Ectodermal cell (in vitro differentiated cells): ENCODE results near the gene ZNF346.
"Not testable (repeated sequence)": the region's sequence is repeated elsewhere in the genome, so short reads cannot be mapped to it uniquely, and the experiment has no call there.

Experiments used
- H3K27ac ChIP-seq: 2 replicates; pipeline ENCODE4 v1.7.0; 2013; ENCODE audit warnings: mild to moderate bottlenecking, low read depth, low read length; ENCODE audit not compliant: insufficient read depth, poor library complexity, severe bottlenecking
- H3K27me3 ChIP-seq: 2 replicates; pipeline ENCODE4 v1.7.0; 2013; ENCODE audit warnings: mild to moderate bottlenecking, low read length; ENCODE audit not compliant: insufficient read depth, control insufficient read depth, poor library complexity, severe bottlenecking
- H3K36me3 ChIP-seq: one replicate; pipeline ENCODE4 v1.7.0; 2013; ENCODE audit warnings: low read length; ENCODE audit not compliant: control insufficient read depth, insufficient read depth
- H3K4me1 ChIP-seq: one replicate; pipeline ENCODE4 v1.7.0; 2013; ENCODE audit warnings: low read length; ENCODE audit not compliant: control insufficient read depth, insufficient read depth
- H3K4me3 ChIP-seq: 2 replicates; pipeline ENCODE4 v1.7.0; 2013; ENCODE audit warnings: low read depth, low read length, control low read depth; ENCODE audit not compliant: insufficient read depth
- H3K9me3 ChIP-seq: 2 replicates; pipeline ENCODE4 v1.7.0; 2013; ENCODE audit warnings: mild to moderate bottlenecking, low read length, moderate library complexity; ENCODE audit not compliant: control insufficient read depth
- WGBS, 2 experiments: methylation state at CpG; one replicate each; pipeline ENCODE4 v1.1.7; 2013; ENCODE audit warnings: missing lambda C conversion rate in 2 of 2; 5-methylcytosine and 5-hydroxymethylcytosine counted together

Gene ZNF346

DNA sequence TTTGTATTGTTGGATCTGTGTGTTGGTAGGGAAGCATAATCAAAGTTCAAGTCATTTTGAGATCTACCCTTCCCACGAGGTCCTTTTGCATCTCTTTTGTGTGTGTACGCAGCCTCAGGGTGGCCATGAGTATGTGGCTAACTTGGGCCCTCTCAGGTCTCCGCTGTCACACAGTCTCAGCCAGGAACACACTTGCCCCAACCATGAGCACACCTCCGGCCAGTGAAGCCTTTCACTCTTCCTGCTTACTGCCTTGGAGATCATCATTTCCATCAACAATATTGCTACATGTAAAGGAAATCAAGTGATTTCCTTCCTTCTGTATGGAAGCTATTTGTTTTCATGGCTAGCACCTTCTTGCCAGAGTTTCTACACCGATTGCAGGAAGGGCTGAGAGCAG, 13.9 kb downstream of the ZNF346 start:
- no peaks in the 10 kb centered on the region for H3K27me3 ChIP-seq
- no peaks in the 10 kb centered on the region for H3K9me3 ChIP-seq
- H3K4me3 ChIP-seq = no peak overlapping the region
- no peak overlapping the region for H3K27ac ChIP-seq
- H3K36me3 ChIP-seq = no peaks in the 10 kb centered on the region
- peaks cover 8% of the 10 kb centered on the region for H3K4me1 ChIP-seq
- 77 to 81% methylated on average over 5 of the region's 5 CpGs for whole genome bisulfite sequencing, 2 experiments

DNA sequence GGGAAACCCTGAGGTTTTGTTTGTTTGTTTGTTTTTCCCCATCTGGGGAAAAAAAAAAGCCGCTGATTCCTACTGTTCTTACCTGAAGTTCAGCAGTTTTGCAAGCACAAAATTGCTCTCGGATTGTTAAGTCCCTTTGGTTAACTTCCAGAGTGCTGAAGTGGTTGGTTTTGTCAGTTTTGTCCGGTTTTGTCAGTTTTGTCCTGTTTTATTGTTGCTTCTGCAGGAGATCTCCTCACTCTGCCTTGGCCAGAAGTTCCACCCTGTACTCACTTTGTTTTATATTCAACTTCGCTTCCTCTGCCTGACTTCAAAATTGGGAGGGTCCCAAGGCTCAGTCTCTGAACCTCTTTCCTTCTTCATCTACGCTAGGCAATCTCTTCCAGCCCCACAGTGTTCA, 14.4 kb downstream of the ZNF346 start:
- 86 to 92% methylated on average over 5 of the region's 5 CpGs for WGBS, 2 experiments
- Histone ChIP-seq H3K4me3 (no peak overlapping the region), H3K27me3 (no peaks in the 10 kb centered on the region), H3K9me3 (no peaks in the 10 kb centered on the region), H3K36me3 (no peaks in the 10 kb centered on the region), H3K27ac (no peak overlapping the region), H3K4me1 (peaks cover 8% of the 10 kb centered on the region)

DNA sequence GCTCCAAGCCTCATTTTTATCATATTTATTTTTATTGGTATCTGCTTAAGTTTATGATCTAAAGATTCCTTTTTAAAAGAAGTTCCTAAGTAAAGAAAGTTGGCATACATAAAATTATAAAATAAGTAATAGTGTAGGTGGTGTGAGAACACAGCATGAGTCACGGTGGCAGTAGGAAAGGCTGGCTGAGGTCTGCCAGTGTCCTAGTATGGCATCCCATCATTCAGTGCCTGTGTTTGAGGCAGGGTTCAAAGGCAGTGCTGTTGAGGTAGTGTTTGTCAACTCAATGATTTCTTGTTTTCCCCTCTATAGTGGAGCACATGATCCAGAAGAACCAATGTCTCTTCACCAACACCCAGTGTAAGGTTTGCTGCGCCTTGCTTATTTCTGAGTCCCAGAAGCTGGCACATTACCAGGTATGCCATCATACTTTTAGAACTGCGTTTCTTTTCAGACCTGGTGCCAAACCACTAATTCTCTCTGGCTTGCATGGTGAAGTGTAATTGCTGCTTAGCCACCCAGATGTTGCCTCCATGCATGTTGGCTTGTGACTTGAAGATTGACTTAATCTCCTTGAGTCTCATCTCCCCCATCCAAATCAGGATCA, 18.4 kb downstream of the ZNF346 start:
- Histone ChIP-seq H3K27ac (no peak overlapping the region), H3K36me3 (peaks cover 17% of the 10 kb centered on the region), H3K27me3 (no peaks in the 10 kb centered on the region), H3K4me1 (peaks cover 6% of the 10 kb centered on the region), H3K9me3 (no peaks in the 10 kb centered on the region), H3K4me3 (no peak overlapping the region)
- WGBS, 2 experiments = 90 to 95% methylated on average over 3 of the region's 3 CpGs

DNA sequence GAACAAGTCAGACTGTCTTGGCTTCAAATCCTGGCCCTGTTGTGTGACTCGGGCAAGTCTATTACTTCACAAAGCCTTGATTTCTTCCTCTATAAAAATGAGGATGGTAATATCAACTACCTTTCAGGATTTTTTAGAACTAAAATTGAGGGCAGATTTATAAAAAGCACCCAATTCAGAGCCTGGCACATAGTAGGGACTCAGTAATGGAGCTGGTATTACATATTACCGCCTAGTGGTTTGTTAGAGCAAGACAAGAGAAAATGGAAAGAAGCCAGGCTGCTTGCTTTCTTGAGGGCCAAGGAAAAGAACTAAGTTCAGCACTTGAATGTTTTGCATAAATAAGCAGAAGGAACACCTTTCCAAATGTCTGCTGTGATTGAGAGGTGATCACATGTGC, 19.4 kb downstream of the ZNF346 start:
- peaks cover 17% of the 10 kb centered on the region for H3K36me3 ChIP-seq
- H3K4me1 ChIP-seq = no peaks in the 10 kb centered on the region
- H3K4me3 ChIP-seq = no peak overlapping the region
- no peaks in the 10 kb centered on the region for H3K9me3 ChIP-seq
- H3K27ac ChIP-seq = no peak overlapping the region
- WGBS, 2 experiments = 90 to 98% methylated on average over 1 to 2 of the region's 2 CpGs
- H3K27me3 ChIP-seq = no peaks in the 10 kb centered on the region

DNA sequence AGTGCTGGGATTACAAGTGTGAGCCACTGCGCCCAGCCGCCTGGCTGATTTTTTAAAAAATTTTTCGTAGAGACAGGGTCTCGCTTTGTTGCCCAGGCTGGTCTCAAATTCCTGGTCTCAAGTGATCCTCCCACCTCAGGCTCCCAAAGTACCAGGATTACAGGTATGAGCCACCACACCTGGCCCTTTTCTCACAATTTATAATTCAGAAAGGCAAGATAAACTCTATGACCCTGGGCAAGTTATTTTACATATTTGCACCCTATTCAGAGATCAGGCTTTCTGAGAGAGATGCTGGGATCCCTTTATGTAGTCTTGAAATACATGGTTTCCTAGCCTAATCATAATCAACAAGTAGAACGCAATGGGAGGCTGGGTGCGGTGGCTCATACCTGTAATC, 20.6 kb downstream of the ZNF346 start:
- no peaks in the 10 kb centered on the region for H3K4me1 ChIP-seq
- H3K9me3 ChIP-seq = no peaks in the 10 kb centered on the region
- no peak overlapping the region for H3K27ac ChIP-seq
- no peak overlapping the region for H3K4me3 ChIP-seq
- H3K36me3 ChIP-seq = peaks cover 17% of the 10 kb centered on the region
- WGBS, 2 experiments = 95% methylated on average over 6 of the region's 6 CpGs
- no peaks in the 10 kb centered on the region for H3K27me3 ChIP-seq

DNA sequence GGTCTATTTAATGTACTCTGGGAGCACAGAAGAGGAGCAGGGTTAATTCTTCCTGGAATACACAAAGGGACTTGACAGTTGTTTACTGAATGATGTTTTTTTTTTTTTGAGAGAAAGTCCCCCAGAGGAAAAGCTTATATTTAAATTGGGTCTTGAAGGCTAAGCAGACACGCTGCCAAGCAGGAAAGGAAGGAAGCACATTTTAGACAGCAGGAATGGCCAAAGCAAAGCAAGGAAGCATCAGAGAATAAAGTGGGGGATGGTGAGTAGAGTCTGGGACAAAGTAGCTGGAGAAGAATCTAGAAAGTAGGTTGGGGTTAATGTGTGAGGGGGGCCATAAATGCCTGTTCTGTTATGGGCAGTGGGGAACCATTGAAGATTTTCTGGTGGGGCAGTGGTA, 21.5 kb downstream of the ZNF346 start:
- Histone ChIP-seq H3K27me3 (no peaks in the 10 kb centered on the region), H3K4me1 (no peaks in the 10 kb centered on the region), H3K4me3 (no peak overlapping the region), H3K9me3 (no peaks in the 10 kb centered on the region), H3K36me3 (peaks cover 17% of the 10 kb centered on the region), H3K27ac (no peak overlapping the region)
- 92 to 93% methylated on average over 1 of the region's 1 CpG for WGBS, 2 experiments

DNA sequence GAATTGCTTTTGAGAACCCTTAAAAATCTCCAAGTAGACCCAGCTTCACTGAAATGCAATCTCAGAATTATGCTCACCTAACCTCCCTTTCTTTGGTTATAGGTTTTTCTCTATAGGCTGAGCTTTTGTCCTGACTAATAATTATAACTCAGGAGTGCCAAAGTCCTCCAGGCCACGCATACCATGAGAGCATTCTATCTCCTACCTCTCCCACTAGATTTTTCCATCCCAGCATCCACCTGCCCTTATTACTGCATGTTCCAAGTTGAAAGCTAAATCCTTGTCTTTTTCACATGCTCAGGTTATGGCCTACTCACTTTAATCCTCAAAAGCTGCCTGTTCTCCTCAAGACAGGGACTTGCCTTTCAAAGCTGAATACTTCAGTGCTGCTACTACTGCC, 22.1 kb downstream of the ZNF346 start:
- Histone ChIP-seq H3K4me1 (no peaks in the 10 kb centered on the region), H3K27ac (no peak overlapping the region), H3K27me3 (no peaks in the 10 kb centered on the region), H3K9me3 (no peaks in the 10 kb centered on the region), H3K36me3 (peaks cover 17% of the 10 kb centered on the region), H3K4me3 (no peak overlapping the region)
- 91 to 94% methylated on average over 1 of the region's 1 CpG for WGBS, 2 experiments

DNA sequence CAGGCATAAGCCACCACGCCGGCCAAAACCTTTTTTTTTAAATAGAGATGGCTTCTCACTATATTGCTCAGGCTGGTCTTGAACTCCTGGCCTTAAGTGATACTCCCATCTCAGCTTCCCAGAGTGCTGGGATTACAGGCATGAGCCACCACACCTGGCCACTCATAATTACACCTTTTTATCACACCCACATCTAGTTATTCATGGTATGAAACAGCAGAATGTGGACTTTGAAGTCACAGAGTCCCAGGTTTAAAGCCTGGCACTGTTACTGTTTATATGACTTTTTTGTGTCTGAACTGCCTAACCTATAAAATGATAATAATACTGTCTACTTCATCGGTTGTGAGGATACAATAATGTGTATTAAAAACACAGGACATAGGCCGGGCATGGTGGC, 23.1 kb downstream of the ZNF346 start:
- Histone ChIP-seq H3K27ac (no peak overlapping the region), H3K9me3 (no peaks in the 10 kb centered on the region), H3K27me3 (no peaks in the 10 kb centered on the region), H3K4me3 (no peak overlapping the region), H3K4me1 (no peaks in the 10 kb centered on the region), H3K36me3 (peaks cover 20% of the 10 kb centered on the region)
- WGBS, 2 experiments = 93 to 95% methylated on average over 4 of the region's 4 CpGs

DNA sequence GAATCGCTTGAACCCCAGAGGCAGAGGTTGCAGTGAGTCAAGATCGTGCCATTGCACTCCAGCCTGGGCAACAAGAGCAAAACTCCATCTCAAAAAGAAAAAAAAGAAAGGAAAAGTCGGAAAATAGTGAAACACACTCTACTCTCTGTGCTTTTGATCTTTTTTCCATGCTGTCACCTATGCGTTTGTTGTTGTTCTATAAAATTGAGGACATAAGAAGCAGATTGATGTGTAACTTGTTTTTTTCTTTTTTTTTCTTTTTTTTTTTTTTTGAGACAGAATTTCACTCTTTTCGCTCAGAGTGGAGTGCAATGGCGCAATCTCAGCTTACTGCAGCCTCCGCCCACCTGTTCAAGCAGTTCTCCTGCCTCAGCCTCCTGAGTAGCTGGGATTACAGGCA, 26.0 kb downstream of the ZNF346 start:
- not testable (repeated sequence) for H3K4me1 ChIP-seq, H3K27me3 ChIP-seq, H3K4me3 ChIP-seq, H3K9me3 ChIP-seq, H3K27ac ChIP-seq
- WGBS, 2 experiments = 95 to 96% methylated on average over 7 of the region's 7 CpGs
- H3K36me3 ChIP-seq = peaks cover 22% of the 10 kb centered on the region

DNA sequence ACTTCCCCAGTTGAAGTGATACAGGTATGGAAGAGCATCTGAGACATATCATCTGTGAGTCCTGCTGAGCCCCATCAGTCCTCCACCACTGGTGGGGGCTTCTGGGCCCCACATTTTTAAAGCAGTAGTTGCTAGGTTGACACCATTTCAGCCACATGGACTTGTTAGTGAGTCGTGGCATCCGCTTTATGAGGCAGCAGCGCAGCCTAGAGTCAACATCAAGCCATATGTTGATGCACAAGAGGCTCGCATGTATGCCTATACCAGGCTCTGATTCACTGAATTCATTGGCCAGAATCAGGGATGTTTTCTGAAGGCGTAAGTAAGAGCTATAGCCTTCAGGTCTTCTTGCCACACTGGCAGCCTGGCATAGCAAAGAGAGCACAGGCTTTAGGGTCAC, 26.8 kb downstream of the ZNF346 start:
- Histone ChIP-seq H3K27me3 (no peaks in the 10 kb centered on the region), H3K4me1 (no peaks in the 10 kb centered on the region), H3K36me3 (peaks cover 18% of the 10 kb centered on the region), H3K9me3 (no peaks in the 10 kb centered on the region), H3K4me3 (no peak overlapping the region), H3K27ac (no peak overlapping the region)
- 95 to 97% methylated on average over 5 of the region's 5 CpGs for WGBS, 2 experiments
